GM12801 (cell line): Measurements from ENCODE around the gene CREB3L1.

Source experiments
- TF ChIP-seq, protein P1 (sequence below): IDR thresholded peaks from one replicate; pipeline ENCODE4 v1.5.1; 2011; ENCODE audit warnings: control low read depth; ENCODE audit not compliant: insufficient read length; ENCODE audit errors: extremely low read depth

CREB3L1 gene

DNA sequence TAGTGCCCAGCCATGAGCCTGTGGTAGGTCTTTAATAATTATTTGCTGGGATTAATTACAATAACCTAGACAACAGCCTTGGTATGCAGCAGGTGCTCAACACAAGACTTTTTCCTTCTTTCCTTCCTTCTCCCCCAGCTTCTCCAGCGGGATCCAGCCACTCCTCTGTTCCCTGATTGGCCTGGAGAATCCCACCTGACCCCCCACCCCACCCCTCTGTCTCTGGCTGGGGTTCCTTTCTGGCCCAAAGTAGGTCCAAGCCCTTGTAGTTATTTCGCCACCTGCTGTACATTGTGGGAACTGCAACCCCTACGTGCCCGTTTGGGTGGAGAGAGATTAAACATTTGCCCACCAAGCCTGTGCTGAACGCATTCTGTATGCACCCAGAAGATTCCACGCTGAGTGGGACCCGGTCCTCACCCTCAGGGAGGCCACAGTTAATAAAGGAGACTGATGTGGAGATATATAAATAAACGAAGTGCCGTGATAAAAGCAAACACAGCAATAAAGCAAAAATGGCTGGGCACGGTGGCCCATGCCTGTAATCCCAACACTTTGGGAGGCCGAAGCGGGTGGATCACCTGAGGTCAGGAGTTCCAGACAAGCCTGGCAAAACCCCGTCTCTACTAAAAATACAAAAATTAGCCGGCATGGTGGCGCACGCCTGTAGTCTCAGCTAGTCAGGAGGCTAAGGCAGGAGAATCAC is 37.7 kb downstream of the CREB3L1 start:
- TF ChIP-seq, protein P1, sequence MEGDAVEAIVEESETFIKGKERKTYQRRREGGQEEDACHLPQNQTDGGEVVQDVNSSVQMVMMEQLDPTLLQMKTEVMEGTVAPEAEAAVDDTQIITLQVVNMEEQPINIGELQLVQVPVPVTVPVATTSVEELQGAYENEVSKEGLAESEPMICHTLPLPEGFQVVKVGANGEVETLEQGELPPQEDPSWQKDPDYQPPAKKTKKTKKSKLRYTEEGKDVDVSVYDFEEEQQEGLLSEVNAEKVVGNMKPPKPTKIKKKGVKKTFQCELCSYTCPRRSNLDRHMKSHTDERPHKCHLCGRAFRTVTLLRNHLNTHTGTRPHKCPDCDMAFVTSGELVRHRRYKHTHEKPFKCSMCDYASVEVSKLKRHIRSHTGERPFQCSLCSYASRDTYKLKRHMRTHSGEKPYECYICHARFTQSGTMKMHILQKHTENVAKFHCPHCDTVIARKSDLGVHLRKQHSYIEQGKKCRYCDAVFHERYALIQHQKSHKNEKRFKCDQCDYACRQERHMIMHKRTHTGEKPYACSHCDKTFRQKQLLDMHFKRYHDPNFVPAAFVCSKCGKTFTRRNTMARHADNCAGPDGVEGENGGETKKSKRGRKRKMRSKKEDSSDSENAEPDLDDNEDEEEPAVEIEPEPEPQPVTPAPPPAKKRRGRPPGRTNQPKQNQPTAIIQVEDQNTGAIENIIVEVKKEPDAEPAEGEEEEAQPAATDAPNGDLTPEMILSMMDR = peak; percentile 43

DNA sequence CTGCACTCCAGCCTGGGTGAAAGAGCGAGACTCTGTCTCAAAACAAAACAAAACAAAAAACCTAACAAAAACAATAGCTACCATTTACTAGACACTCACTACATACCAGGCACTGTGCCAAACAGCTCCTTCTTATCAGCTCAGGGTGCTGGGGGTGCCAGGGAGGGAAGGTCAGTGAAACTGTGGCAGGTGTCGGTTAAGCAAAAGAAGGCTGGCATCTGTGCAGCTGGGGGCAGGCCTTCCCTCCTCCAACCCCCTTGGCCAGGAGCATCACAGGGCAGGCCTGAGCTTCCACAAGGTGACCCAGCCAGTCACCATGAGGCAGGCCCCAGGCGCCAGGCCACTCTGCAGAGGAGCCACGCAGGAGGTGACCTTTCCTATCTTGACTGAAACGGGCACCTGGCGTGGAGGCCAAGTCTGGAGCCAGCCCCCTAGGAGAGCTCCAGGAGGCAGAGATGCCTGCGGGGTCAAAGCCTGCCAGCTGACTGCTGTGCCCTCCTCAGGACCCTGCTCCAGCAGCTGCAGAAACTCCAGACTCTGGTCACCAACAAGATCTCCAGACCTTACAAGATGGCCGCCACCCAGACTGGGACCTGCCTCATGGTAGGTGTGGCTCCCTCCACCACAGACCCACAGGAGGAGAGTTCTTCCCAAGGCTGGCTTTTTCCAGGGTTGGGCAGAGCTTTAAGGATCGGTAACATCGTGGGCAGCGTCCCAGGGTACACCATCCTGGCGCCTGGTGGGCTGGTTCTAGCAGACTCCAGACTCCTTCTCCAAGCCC is 38.5 kb downstream of the CREB3L1 start:
- TF ChIP-seq, protein P1 = no peak

DNA sequence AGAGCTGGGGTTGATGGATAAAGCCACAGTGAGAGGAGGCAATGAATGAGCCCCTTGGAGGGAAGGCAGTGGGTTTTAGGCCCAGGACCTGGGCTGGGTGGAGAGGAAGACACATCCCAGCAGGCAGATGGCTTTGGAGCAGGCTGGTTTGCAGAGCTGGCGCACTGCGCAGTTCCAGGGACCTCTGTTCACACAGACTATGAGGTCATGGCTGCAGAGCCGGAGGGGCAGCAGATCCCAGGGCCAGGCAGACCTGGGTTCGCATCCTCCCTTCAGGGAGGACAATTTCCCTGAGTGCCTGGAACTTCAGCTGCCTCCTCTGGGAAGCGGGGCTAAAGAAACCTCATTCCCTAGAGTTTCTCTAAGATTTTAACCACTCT is 41.6 kb downstream of the CREB3L1 start:
- TF ChIP-seq, protein P1 = no peak

DNA sequence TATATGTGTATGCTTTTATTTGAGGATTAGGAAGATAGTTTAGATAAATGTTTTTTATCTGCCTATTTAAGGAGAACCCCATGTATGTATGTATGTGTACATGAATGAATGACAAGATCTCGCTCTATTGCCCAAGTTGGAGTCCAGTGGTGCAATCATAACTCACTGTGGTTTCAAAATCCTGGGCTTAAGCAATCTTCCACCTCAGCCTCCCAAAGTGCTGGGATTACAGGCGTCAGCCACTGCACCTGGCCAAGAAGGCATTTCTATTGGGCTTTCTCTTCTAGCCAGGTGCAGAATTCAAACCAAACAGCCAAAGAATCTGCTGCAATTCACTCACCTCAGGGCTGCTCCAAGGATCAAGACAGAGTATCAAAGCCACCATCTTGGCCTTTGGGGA is 44.3 kb downstream of the CREB3L1 start:
- TF ChIP-seq, protein P1 = no peak

DNA sequence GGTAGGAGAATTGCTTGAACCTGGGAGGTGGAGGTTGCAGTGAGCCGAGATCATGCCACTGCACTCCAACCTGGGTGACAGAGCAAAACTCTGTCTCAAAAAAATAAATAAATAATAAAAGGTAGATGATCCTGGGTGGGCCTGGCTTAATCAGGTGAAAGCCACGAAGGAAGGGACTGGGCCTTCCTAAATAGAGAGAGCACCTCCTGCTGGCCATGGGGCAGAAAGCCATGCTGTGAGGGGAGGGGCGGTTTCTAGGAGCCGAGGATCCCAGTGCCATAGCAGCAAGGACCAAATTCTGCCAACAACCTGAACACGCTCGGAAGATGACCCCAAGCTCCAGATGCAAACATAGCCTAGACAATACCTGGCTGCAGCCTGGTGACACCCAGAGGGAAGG is 45.3 kb downstream of the CREB3L1 start:
- TF ChIP-seq, protein P1 = no peak

DNA sequence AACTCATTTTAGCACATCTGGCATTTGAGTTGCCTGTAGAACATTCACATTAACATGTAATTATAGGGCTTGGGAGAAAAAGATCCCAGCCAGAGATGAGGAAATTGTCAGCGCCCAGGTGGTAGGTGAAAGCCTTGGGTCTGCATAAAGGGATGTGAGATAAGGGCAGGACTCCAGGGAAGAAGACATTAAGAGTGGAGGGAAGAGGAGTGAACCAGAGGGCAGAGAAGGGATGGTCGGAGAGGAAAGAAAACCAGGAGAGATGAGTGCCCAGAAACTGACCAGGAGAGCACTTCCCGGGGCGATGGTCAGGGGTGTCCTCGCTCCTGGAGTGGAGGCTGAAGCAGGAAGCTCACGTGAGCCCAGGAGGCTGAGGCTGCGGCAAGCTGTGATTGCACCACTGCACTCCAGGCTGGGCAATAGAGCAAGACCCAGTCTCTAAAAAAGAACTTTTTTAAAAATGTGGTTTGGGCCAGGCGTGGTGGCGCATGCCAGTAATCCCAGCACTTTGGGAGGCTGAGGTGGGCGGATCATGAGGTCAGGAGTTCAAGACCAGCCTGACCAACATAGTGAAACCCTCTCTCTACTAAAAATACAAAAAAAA is 49.5 kb downstream of the CREB3L1 start:
- TF ChIP-seq, protein P1 = no peak

DNA sequence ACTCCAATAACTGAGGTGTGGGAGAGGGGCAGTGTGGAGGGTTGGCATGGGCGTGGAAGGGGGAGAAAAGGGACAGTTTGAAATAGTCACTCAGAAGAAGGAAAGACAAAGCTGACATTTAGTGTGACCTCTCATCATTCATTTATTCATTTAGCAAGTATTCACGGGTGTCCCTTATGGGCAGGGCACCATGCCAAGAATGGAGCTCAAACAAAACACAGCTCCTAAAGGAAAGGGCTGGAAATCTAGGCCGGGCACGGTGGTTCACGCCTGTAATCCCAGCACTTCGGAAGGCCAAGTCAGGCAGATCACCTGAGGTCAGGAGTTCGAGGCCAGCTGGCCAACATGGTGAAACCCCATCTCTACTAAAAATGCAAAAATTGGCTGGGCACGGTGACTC is 50.4 kb downstream of the CREB3L1 start:
- TF ChIP-seq, protein P1 = no peak
